Neural cell (in vitro differentiated cells): ENCODE data around the gene TEDC2. TPM values are rescaled to one million over a fixed set of nuclear protein-coding genes. Genes with fewer than 3 reads are reported as not detected.

Experiments used
- H2AFZ ChIP-seq: fragments of 200-600, 300-800 bp; sonication (generic), shearing (Covaris generic); 2 replicates; pipeline ENCODE4 v1.6.0; 2014; ENCODE audit warnings: low read depth, mild to moderate bottlenecking, antibody characterized with exemption, low read length, moderate library complexity
- H3F3A ChIP-seq: fragments of 200-600 bp; shearing (Covaris generic); 2 replicates; pipeline ENCODE4 v1.6.1; 2016; ENCODE audit warnings: mild to moderate bottlenecking, moderate library complexity, mixed read lengths, antibody characterized with exemption, low read length; ENCODE audit not compliant: insufficient read depth, poor library complexity, severe bottlenecking
- H3K27ac ChIP-seq: fragments of 200-600, 300-800 bp; sonication (generic), shearing (Covaris generic); 2 replicates; pipeline ENCODE4 v1.5.1; 2014; ENCODE audit warnings: mild to moderate bottlenecking, low read length, moderate library complexity
- H3K27me3 ChIP-seq: fragments of 300-800, 200-600 bp; sonication (generic), shearing (Covaris generic); 2 replicates; pipeline ENCODE4 v1.6.0; 2014; ENCODE audit warnings: mild to moderate bottlenecking, low read depth, low read length, moderate library complexity; ENCODE audit not compliant: insufficient read depth
- H3K36me3 ChIP-seq: fragments of 300-800, 200-600 bp; sonication (generic), shearing (Covaris generic); 2 replicates; pipeline ENCODE4 v1.5.1; 2014; ENCODE audit warnings: mild to moderate bottlenecking, antibody characterized with exemption, low read length, moderate library complexity; ENCODE audit not compliant: insufficient read depth
- H3K4me2 ChIP-seq: fragments of 300-800, 200-600 bp; sonication (generic), shearing (Covaris generic); 2 replicates; pipeline ENCODE4 v1.6.0; 2014; ENCODE audit warnings: mild to moderate bottlenecking, low read length
- H3K4me3 ChIP-seq: fragments of 300-800, 200-600 bp; sonication (generic), shearing (Covaris generic); 2 replicates; pipeline ENCODE4 v1.5.1; 2014; ENCODE audit warnings: mild to moderate bottlenecking, low read length, moderate library complexity
- H3K79me2 ChIP-seq: fragments of 200-600 bp; shearing (Covaris generic); replicated peaks from 2 replicates; pipeline ENCODE4 v1.6.0; 2014; ENCODE audit warnings: mild to moderate bottlenecking, low read length, moderate library complexity; ENCODE audit not compliant: insufficient read depth
- H3K9ac ChIP-seq: fragments of 300-800, 200-600 bp; sonication (generic), shearing (Covaris generic); 2 replicates; pipeline ENCODE4 v1.6.1; 2016; ENCODE audit warnings: mild to moderate bottlenecking, low read length, mixed read lengths
- H3K9me2 ChIP-seq: fragments of 200-600 bp; shearing (Covaris generic); 2 replicates; pipeline ENCODE4 v1.6.1; 2016; ENCODE audit warnings: mild to moderate bottlenecking, low read length, mixed read lengths; ENCODE audit not compliant: insufficient read depth
- H3K9me3 ChIP-seq: fragments of 200-600, 300-800 bp; sonication (generic), shearing (Covaris generic); 2 replicates; pipeline ENCODE4 v1.6.1; 2016; ENCODE audit warnings: mild to moderate bottlenecking, mixed run types, low read length, moderate library complexity, mixed read lengths
- H4K20me1 ChIP-seq: fragments of 200-600 bp; shearing (Covaris generic); 2 replicates; pipeline ENCODE4 v1.6.1; 2016; ENCODE audit warnings: mild to moderate bottlenecking, mixed run types; ENCODE audit not compliant: insufficient read depth
- EP300 ChIP-seq: fragments of 450-650 bp; conservative IDR thresholded peaks from 2 replicates; pipeline ENCODE4 v1.6.1; 2014; ENCODE audit warnings: antibody characterized with exemption, mild to moderate bottlenecking, moderate library complexity; ENCODE audit not compliant: poor library complexity, severe bottlenecking
- EZH2 ChIP-seq: fragments of 200-600, 300-800 bp; shearing (Covaris generic), sonication (generic); IDR thresholded peaks from 2 replicates; pipeline ENCODE4 v1.6.1; 2014; ENCODE audit warnings: antibody characterized with exemption, low read length, borderline replicate concordance, mild to moderate bottlenecking; ENCODE audit not compliant: insufficient read depth, poor library complexity, severe bottlenecking
- MXI1 ChIP-seq: fragments of 450-650 bp; conservative IDR thresholded peaks from 2 replicates; pipeline ENCODE4 v1.6.1; 2014; ENCODE audit warnings: antibody characterized with exemption, mild to moderate bottlenecking; ENCODE audit not compliant: poor library complexity, severe bottlenecking
- POLR2AphosphoS5 ChIP-seq: IDR thresholded peaks from 2 replicates; pipeline ENCODE4 v1.6.1; 2012
- RAD21 ChIP-seq: fragments of 450-650 bp; conservative IDR thresholded peaks from 2 replicates; pipeline ENCODE4 v1.6.1; 2014; ENCODE audit warnings: antibody characterized with exemption, mild to moderate bottlenecking, moderate library complexity
- SMC3 ChIP-seq: fragments of 450-650 bp; conservative IDR thresholded peaks from 2 replicates; pipeline ENCODE4 v1.6.1; 2014; ENCODE audit warnings: antibody characterized with exemption, mild to moderate bottlenecking, moderate library complexity; ENCODE audit not compliant: poor library complexity
- TAF1 ChIP-seq: IDR thresholded peaks from 2 replicates; pipeline ENCODE4 v1.6.1; 2012; ENCODE audit warnings: low read depth
- polyA plus RNA-seq: library from polyadenylated mRNA; depleted of rRNA; stranded (reverse); fragments of >200 nt; gene quantifications from 2 replicates; pipeline ENCODE4 v1.2.3, GENCODE V29; 2014
- TF ChIP-seq, protein P1 (sequence below): fragments of 450-650 bp; IDR thresholded peaks from 2 replicates; pipeline ENCODE4 v1.5.1; 2014; ENCODE audit warnings: antibody characterized with exemption, mild to moderate bottlenecking, moderate library complexity; ENCODE audit not compliant: poor library complexity, severe bottlenecking
- TF ChIP-seq, protein P2 (sequence below): IDR thresholded peaks from 2 replicates; pipeline ENCODE4 v1.6.1; 2012; ENCODE audit warnings: borderline replicate concordance

TEDC2 gene
- polyA plus RNA-seq, 1 donor from 2014 or later: 31.5 TPM

DNA sequence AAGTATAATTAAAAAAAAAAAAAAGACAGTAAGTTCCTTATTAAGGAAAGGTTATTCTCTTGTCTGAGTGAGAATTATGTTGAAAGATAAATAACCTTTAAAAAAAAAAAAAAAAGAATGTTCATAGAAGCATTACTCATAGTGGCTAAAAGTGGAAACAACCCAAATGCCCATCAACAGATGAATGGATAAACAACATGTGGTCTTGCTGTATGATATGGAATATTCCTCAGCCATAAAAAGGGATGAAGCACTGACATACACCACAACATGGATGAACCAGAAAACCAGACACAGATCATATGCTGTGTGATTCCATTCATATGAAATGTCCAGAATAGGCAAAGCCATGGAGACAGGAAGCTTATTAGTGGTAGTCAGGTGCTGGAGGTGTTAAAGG is 39.9 kb upstream of the TEDC2 start:
- Histone ChIP-seq H3K27ac (no peak overlapping the region), H3K9me3 (no peaks in the 10 kb centered on the region), H3K4me3 (no peak overlapping the region), H2AFZ (no peak overlapping the region), H3K27me3 (no peaks in the 10 kb centered on the region), H3K9ac (no peak overlapping the region), H3K79me2 (no peaks in the 10 kb centered on the region), H3K9me2 (no peaks in the 10 kb centered on the region), H3K4me2 (no peak overlapping the region), H4K20me1 (no peaks in the 10 kb centered on the region), H3K36me3 (no peaks in the 10 kb centered on the region), H3F3A (no peaks in the 10 kb centered on the region)
- TF ChIP-seq MXI1 (no peak), EZH2 (no peak), SMC3 (no peak), POLR2AphosphoS5 (no peak), TAF1 (no peak), RAD21 (no peak), EP300 (no peak)
- TF ChIP-seq, protein P1, sequence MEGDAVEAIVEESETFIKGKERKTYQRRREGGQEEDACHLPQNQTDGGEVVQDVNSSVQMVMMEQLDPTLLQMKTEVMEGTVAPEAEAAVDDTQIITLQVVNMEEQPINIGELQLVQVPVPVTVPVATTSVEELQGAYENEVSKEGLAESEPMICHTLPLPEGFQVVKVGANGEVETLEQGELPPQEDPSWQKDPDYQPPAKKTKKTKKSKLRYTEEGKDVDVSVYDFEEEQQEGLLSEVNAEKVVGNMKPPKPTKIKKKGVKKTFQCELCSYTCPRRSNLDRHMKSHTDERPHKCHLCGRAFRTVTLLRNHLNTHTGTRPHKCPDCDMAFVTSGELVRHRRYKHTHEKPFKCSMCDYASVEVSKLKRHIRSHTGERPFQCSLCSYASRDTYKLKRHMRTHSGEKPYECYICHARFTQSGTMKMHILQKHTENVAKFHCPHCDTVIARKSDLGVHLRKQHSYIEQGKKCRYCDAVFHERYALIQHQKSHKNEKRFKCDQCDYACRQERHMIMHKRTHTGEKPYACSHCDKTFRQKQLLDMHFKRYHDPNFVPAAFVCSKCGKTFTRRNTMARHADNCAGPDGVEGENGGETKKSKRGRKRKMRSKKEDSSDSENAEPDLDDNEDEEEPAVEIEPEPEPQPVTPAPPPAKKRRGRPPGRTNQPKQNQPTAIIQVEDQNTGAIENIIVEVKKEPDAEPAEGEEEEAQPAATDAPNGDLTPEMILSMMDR: no peak
- TF ChIP-seq, protein P2, sequence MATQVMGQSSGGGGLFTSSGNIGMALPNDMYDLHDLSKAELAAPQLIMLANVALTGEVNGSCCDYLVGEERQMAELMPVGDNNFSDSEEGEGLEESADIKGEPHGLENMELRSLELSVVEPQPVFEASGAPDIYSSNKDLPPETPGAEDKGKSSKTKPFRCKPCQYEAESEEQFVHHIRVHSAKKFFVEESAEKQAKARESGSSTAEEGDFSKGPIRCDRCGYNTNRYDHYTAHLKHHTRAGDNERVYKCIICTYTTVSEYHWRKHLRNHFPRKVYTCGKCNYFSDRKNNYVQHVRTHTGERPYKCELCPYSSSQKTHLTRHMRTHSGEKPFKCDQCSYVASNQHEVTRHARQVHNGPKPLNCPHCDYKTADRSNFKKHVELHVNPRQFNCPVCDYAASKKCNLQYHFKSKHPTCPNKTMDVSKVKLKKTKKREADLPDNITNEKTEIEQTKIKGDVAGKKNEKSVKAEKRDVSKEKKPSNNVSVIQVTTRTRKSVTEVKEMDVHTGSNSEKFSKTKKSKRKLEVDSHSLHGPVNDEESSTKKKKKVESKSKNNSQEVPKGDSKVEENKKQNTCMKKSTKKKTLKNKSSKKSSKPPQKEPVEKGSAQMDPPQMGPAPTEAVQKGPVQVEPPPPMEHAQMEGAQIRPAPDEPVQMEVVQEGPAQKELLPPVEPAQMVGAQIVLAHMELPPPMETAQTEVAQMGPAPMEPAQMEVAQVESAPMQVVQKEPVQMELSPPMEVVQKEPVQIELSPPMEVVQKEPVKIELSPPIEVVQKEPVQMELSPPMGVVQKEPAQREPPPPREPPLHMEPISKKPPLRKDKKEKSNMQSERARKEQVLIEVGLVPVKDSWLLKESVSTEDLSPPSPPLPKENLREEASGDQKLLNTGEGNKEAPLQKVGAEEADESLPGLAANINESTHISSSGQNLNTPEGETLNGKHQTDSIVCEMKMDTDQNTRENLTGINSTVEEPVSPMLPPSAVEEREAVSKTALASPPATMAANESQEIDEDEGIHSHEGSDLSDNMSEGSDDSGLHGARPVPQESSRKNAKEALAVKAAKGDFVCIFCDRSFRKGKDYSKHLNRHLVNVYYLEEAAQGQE: no peak

DNA sequence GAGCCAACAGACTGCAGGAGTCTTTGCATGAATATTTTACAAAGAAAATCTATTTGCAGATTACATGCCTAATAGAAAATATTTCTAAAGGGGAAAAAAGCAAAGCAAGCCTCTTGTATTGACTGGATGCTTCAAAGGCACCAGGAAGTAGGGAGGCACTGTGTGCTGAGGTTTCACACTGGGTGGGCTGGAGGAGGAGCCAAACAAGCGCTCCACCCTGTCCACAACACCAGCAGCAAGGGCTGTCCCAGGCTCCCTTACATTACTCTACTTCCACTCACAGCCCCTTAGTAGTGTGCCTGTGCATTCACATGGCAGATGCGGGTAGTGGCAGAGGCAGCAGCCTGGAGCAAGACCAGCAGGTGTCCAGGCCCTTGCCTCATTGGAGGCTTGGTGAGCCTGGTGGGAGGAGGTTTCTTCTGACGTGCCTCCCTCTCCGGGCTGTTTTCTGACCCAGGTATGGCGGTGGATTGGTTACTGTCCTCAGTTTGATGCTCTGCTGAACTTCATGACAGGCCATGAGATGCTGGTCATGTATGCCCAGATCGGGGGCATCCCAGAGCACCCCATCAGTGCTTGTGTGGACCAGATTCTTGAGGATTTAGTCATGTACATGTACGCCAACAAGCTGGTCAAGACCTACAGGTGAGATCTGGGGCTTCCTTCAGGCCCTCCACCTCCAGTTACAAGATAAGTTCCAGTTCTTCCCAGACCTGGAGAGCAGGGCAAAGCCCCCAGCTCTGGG is 37.6 kb upstream of the TEDC2 start:
- Histone ChIP-seq H3K27me3 (no peaks in the 10 kb centered on the region), H3K4me3 (no peak overlapping the region), H3K9me3 (no peaks in the 10 kb centered on the region), H3K9ac (no peak overlapping the region), H3K27ac (no peak overlapping the region), H3K36me3 (no peaks in the 10 kb centered on the region), H2AFZ (no peak overlapping the region), H4K20me1 (no peaks in the 10 kb centered on the region), H3K4me2 (no peak overlapping the region), H3K79me2 (no peaks in the 10 kb centered on the region), H3K9me2 (no peaks in the 10 kb centered on the region), H3F3A (no peaks in the 10 kb centered on the region)
- TF ChIP-seq, protein P1: no peak
- TF ChIP-seq MXI1: no peak
- TF ChIP-seq, protein P2: no peak
- TF ChIP-seq RAD21: no peak
- TF ChIP-seq TAF1: no peak
- TF ChIP-seq EP300: no peak
- no peak for TF ChIP-seq SMC3
- TF ChIP-seq EZH2: no peak
- TF ChIP-seq POLR2AphosphoS5: no peak
